ENCODE measurements around the gene SYT5. TPM values are rescaled to one million over a fixed set of nuclear protein-coding genes. Genes with fewer than 3 reads are reported as not detected.
A peak's percentile ranks its signal among the peaks of the same experiment; 100 is the strongest.

The SYT5 gene
- total RNA-seq, 2 donors from 2014 or later = 0.67 to 3.2 TPM

DNA sequence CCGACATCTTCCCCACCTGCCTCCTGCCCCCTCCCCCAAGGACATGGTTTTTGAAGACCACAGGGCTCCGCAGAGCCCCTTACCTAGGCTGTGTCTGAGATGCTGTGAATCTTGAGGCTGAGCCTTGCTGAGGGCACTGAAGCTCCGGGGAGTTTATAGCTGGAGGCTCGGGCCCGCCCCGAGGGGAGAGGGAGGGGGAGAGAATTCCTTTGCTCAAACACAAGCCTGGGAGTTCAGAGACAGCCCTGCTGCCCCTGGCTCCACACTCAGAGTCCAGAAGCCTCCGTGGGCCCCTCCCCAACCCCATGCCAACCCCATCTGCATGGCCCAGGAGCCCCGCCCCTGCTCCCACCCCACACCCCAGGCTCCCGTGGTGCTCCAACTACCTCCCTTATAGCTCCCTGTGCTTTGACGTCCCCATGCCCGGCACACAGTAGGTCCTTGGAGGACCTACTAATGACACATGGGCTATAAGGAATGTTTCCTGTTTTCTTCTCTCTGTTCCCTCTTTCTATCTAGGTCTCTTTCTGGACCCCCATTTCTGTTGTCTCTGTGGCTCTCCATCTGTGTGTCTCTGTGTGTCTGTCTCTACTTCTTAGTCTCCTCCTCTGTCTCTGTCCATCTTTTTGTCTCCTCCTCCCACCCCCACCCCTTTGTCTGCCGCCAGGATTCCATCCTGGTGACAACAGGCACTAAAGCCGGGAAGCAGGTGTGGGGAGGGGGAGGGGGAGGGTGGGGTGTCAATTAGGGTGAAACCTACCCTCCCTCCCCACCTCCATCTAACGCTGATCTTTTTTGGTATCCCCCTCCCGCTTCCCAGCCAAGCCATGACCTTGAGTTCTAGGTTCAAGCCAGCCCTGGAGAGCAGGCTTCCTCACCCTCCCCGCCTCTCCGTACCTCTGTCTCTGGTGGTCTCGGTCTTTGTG, 30.7 kb downstream of the SYT5 start, which contains the start of gene TNNT1:
TSS of gene TNNT1 (minus strand) at position 129 of the 926 bp plus-strand sequence. CDS start 2,049 bp downstream, outside the sequence.
- no peak within 1 kb of the TSS for H3K9ac ChIP-seq (ENCODE audit: low read depth in 2 of 2, low read length in 2 of 2)
- TF ChIP-seq, protein P1, sequence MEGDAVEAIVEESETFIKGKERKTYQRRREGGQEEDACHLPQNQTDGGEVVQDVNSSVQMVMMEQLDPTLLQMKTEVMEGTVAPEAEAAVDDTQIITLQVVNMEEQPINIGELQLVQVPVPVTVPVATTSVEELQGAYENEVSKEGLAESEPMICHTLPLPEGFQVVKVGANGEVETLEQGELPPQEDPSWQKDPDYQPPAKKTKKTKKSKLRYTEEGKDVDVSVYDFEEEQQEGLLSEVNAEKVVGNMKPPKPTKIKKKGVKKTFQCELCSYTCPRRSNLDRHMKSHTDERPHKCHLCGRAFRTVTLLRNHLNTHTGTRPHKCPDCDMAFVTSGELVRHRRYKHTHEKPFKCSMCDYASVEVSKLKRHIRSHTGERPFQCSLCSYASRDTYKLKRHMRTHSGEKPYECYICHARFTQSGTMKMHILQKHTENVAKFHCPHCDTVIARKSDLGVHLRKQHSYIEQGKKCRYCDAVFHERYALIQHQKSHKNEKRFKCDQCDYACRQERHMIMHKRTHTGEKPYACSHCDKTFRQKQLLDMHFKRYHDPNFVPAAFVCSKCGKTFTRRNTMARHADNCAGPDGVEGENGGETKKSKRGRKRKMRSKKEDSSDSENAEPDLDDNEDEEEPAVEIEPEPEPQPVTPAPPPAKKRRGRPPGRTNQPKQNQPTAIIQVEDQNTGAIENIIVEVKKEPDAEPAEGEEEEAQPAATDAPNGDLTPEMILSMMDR (IDR thresholded peaks at IDR 0.05) = no peak
- no peak within 1 kb of the TSS for H3K27ac ChIP-seq
- DNase-seq = no peak
- no peaks in the 10 kb centered on the region for H3K9me3 ChIP-seq
- H3K36me3 ChIP-seq = no peaks in the 10 kb centered on the region
- H3K4me1 ChIP-seq = no peaks in the 10 kb centered on the region
- intact Hi-C loops (cut with DNase I) = no loop called here
- H3K4me3 ChIP-seq = no peak within 1 kb of the TSS
- H3K27me3 ChIP-seq = peaks cover 11% of the 10 kb centered on the region

DNA sequence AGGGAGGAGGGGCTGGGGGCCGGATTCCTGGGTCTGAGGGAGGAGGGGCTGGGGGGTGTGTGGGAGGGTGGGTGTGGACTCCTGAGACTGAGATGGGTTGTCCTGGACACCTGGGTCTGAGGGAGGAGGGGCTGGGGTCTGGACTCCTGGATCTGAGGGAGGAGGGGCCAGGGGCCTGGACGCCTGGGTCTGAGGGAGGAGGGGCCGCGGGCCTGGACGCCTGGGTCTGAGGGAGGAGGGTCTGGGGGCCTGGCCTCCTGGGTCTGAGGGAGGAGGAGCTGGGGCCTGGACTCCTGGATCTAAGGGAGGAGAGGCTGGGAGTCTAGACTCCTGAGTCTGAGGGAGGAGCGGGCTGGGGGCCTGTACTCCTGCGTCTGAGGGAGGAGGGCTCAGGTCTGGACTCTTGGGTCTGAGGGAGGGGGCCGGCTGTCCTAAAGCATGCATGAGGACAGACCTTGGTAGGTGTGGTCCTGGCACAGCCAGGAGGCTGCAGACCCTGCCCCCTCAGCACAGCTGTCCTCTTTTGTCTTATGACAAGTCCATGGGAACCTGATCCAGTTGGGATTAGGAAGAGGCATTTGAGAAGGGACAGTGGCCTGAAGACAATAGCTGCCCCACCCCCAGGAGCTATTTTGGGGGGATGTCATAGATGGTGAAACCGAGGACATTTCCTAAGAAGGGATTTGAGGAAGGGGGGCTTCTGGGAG, 32.4 kb downstream of the SYT5 start:
- Histone ChIP-seq H3K4me1 (no peaks in the 10 kb centered on the region), H3K9ac (ENCODE audit: low read depth in 2 of 2, low read length in 2 of 2) (no peak overlapping the region), H3K36me3 (no peaks in the 10 kb centered on the region), H3K27ac (no peak overlapping the region), H3K9me3 (no peaks in the 10 kb centered on the region), H3K27me3 (peaks cover 18% of the 10 kb centered on the region), H3K4me3 (no peak overlapping the region)
- no peak for DNase-seq
- TF ChIP-seq, protein P1 (IDR thresholded peaks at IDR 0.05) = no peak
- intact Hi-C loops (cut with DNase I) = no loop called here

DNA sequence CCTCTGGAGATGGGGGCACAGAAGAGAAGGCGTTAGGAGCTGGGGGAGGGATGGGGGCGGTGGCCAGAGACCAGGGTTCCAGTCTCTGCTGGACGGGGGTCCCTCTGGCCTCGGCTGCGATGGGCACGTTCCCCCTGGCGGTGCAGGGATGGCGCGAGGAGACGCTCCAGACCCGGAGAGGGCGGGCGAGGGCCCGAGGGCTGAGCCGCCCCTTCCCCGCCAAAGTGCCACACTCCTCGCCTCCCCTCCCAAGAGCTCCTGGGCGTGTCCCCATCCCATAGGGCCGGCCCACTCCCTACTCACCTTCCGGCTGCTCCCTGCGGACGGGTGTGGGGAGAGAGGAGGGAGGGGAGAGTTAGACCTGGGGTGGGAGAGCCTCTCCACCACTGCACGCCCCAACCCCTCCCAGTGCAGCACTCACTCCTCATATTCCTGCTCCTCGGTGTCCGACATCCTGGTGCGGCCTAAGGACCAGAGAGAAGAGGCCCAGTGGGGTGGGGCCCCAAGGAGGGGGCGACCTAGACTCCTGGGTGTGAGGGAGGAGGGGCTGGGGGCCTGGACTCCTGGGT, 33.3 kb downstream of the SYT5 start:
- TF ChIP-seq, protein P1 (IDR thresholded peaks at IDR 0.05) = no peak
- Histone ChIP-seq H3K27me3 (peaks cover 18% of the 10 kb centered on the region), H3K36me3 (no peaks in the 10 kb centered on the region), H3K9ac (ENCODE audit: low read depth in 2 of 2, low read length in 2 of 2) (peak overlapping the region in 1 of 2 donors; percentile 24), H3K27ac (no peak overlapping the region), H3K4me1 (no peaks in the 10 kb centered on the region), H3K4me3 (no peak overlapping the region), H3K9me3 (no peaks in the 10 kb centered on the region)
- peak; percentile 38 for DNase-seq
- intact Hi-C loops (cut with DNase I) = no loop called here

DNA sequence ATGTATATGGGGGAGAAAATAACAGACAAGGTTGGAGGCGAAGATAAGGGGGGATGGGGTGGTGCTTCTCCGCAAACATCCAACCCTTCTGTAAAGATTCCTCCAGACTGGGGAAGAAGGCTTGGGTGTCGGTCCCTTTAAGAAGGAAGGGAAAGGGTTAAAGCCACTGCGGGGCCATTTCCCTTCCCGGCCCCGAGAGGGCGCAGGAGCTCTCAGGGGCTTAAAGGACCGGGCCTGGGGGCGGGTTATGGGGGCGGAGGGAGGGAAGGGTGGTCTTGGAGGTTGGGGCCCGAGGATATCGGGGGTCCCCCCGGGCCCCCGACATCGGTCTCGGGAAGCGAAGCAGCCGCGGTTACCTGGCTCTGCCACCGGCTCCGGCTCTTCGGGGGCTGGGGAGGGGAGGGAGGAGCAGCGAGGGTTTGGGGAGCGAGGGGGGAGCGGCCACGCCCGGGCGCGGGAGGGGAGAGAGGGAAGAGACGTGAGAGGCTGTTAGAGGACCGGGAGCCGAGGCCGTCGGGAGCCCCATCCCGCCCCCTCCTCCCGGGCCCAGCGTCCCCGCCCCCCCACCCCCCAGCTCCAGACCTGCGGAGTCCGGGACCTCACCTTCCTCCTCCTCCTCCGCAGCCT, 33.9 kb downstream of the SYT5 start:
- H3K9ac ChIP-seq (ENCODE audit: low read depth in 2 of 2, low read length in 2 of 2) = no peak overlapping the region
- peaks cover 18% of the 10 kb centered on the region for H3K27me3 ChIP-seq
- H3K4me3 ChIP-seq = no peak overlapping the region
- intact Hi-C loops (cut with DNase I) = no loop called here
- no peaks in the 10 kb centered on the region for H3K9me3 ChIP-seq
- H3K4me1 ChIP-seq = no peaks in the 10 kb centered on the region
- no peak overlapping the region for H3K27ac ChIP-seq
- peak; percentile 33 for DNase-seq
- no peaks in the 10 kb centered on the region for H3K36me3 ChIP-seq
- TF ChIP-seq, protein P1 (IDR thresholded peaks at IDR 0.05) = peak; percentile 23

DNA sequence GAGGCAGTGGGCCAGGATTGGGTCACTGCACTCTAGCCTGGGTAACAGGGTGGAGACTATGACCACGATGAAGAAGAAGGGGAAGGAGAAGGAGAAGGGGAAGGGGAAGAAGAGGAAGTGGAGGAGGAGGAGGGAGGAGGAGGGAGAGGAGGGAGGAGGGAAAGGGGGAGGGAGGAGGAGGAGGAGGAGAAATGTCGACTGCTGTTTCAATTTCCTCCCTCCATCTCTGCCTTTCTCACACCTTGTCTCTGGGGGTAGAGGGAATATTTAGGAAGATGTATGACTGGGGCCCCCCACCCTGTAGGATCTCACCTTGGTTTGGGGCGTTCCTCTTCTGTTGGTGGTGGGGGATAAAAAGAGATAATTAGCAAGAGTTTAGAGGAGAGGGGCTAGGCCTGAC, 34.9 kb downstream of the SYT5 start:
- Histone ChIP-seq H3K4me3 (no peak overlapping the region), H3K9me3 (no peaks in the 10 kb centered on the region), H3K9ac (ENCODE audit: low read depth in 2 of 2, low read length in 2 of 2) (no peak overlapping the region), H3K4me1 (no peaks in the 10 kb centered on the region), H3K27ac (no peak overlapping the region), H3K36me3 (no peaks in the 10 kb centered on the region), H3K27me3 (peaks cover 18% of the 10 kb centered on the region)
- DNase-seq = no peak
- intact Hi-C loops (cut with DNase I) = no loop called here
- TF ChIP-seq, protein P1 (IDR thresholded peaks at IDR 0.05) = no peak
